Glutamatergic neuron (in vitro differentiated cells): Measurements from ENCODE around the gene TAF1A. TPM values are rescaled to one million over a fixed set of nuclear protein-coding genes. Genes with fewer than 3 reads are reported as not detected.

Experiments
- DNase-seq: peaks from one replicate; pipeline ENCODE4 v3.0.0; 2022
- H3K27ac Mint-ChIP-seq: one replicate; pipeline ENCODE4 v1.8.0; 2020; ENCODE audit warnings: mild to moderate bottlenecking, mixed read lengths, inconsistent platforms; ENCODE audit not compliant: unreplicated experiment
- H3K27me3 Mint-ChIP-seq: one replicate; pipeline ENCODE4 v1.8.0; 2020; ENCODE audit warnings: mild to moderate bottlenecking, moderate library complexity, mixed read lengths, inconsistent platforms; ENCODE audit not compliant: unreplicated experiment
- H3K36me3 Mint-ChIP-seq: one replicate; pipeline ENCODE4 v1.8.0; 2020; ENCODE audit warnings: mild to moderate bottlenecking, mixed read lengths, inconsistent platforms; ENCODE audit not compliant: unreplicated experiment
- H3K4me1 Mint-ChIP-seq: one replicate; pipeline ENCODE4 v1.8.0; 2020; ENCODE audit warnings: mild to moderate bottlenecking, low read depth, mixed read lengths, inconsistent platforms; ENCODE audit not compliant: unreplicated experiment
- H3K4me3 Mint-ChIP-seq: one replicate; pipeline ENCODE4 v1.8.0; 2020; ENCODE audit warnings: mild to moderate bottlenecking, mixed read lengths, inconsistent platforms; ENCODE audit not compliant: unreplicated experiment
- H3K9me3 Mint-ChIP-seq: one replicate; pipeline ENCODE4 v1.8.0; 2020; ENCODE audit warnings: mild to moderate bottlenecking, moderate library complexity, mixed read lengths, inconsistent platforms; ENCODE audit not compliant: unreplicated experiment
- total RNA-seq: library from RNA; stranded (reverse); fragmentation: NEBNext Ultra II Directional; extraction: Animal tissue kit (Norgen Biotek cat#: 25700); gene quantifications from one replicate; pipeline ENCODE4 v1.2.1, GENCODE V29; 2021; ENCODE audit not compliant: unreplicated experiment
- TF ChIP-seq, protein P1 (sequence below): fragments of 200-600 bp; sonication (generic); IDR thresholded peaks from one replicate; pipeline ENCODE4 v1.5.0; 2021; ENCODE audit not compliant: partially characterized antibody, unreplicated experiment

The TAF1A gene
- total RNA-seq, 1 donor from 2014 or later, result 10.4 TPM

DNA sequence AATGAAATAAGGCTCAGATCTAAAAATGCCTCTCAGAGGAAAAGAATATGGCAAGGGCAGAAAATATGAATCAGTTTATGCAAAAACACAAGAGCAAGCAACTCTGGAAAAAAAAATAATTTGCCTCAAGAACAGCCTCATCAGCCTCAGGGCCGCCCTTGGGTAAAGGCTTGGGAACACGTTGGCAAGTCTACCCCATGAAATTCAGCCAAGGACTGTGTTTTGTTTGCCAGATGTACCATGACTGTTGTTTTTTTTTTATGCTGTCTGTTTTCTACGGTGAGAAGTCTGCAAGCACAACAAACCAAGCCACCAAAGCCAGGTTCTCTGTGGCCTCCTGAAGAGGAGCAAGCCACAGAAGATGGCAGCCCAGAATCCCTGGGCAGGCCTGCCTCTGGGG, 59.8 kb downstream of the TAF1A start:
- Mint-ChIP-seq H3K27ac (no peak overlapping the region), H3K36me3 (no peaks in the 10 kb centered on the region), H3K27me3 (peaks cover 8% of the 10 kb centered on the region), H3K4me3 (no peak overlapping the region), H3K9me3 (peaks cover 2% of the 10 kb centered on the region), H3K4me1 (no peaks in the 10 kb centered on the region)
- DNase-seq, result no peak
- TF ChIP-seq, protein P1, sequence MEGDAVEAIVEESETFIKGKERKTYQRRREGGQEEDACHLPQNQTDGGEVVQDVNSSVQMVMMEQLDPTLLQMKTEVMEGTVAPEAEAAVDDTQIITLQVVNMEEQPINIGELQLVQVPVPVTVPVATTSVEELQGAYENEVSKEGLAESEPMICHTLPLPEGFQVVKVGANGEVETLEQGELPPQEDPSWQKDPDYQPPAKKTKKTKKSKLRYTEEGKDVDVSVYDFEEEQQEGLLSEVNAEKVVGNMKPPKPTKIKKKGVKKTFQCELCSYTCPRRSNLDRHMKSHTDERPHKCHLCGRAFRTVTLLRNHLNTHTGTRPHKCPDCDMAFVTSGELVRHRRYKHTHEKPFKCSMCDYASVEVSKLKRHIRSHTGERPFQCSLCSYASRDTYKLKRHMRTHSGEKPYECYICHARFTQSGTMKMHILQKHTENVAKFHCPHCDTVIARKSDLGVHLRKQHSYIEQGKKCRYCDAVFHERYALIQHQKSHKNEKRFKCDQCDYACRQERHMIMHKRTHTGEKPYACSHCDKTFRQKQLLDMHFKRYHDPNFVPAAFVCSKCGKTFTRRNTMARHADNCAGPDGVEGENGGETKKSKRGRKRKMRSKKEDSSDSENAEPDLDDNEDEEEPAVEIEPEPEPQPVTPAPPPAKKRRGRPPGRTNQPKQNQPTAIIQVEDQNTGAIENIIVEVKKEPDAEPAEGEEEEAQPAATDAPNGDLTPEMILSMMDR, result no peak

DNA sequence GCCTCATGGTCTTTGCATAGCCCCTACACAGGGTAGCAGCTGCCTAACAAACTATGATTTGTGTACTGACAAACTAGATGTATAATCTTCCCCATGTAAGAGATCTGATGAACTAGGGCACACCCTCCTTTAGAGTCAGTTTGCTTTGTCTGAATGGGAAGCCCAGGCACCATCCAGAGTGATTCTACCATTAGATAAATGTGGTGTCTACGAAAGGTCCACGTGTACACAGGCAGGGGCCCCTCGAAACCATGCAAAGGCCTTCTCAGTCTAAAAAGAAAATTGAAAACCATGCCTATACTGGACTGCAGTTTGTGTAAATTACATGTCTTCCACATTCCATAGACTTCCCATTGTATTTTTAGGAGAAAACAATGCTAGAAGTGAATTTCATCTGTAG, 60.6 kb downstream of the TAF1A start:
- Mint-ChIP-seq H3K4me3 (no peak overlapping the region), H3K36me3 (no peaks in the 10 kb centered on the region), H3K27me3 (peaks cover 8% of the 10 kb centered on the region), H3K9me3 (peaks cover 2% of the 10 kb centered on the region), H3K27ac (no peak overlapping the region), H3K4me1 (no peaks in the 10 kb centered on the region)
- no peak for DNase-seq
- TF ChIP-seq, protein P1, result no peak

DNA sequence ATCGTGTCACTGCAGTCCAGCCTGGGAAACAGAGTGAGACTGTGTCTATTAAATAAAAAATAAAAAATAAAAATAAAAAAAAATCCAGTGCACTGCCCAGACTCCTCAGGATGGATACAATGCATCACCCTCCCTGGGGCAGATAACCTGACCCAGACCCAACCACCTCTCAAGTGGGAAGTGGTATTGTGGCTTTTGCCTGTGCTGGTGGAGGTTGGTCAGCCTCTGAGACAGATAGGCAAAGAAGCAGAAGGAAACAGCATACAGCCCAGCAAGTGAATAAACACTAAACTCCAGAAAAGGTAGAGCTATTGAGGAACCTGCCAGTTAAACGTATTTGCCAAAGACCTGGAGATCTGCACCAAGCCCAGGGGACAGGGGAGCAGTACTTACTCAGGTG, 63.8 kb downstream of the TAF1A start:
- Mint-ChIP-seq H3K9me3 (peaks cover 2% of the 10 kb centered on the region), H3K4me3 (no peak overlapping the region), H3K36me3 (no peaks in the 10 kb centered on the region)

DNA sequence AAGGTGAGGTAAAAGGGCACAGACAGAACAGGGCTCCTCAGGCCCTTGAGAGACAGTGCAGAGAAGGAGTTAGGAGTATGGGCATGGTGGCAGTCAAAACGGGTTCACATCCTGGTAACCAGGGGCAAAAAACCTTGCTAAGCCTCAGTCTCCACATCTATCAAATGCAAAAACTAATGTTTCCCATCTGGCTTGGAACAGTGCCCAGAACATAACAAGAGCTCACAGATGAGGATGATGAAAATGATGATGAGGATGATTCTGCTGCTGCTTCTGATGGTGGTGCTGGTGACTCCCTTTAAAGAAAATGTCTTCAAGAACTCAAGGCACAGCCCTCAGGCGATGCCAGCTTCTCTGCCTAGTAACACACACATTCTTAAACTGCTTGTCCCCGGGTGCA, 65.9 kb downstream of the TAF1A start:
- Mint-ChIP-seq H3K4me3 (no peak overlapping the region), H3K4me1 (no peaks in the 10 kb centered on the region), H3K27ac (no peak overlapping the region), H3K9me3 (peaks cover 2% of the 10 kb centered on the region), H3K27me3 (peaks cover 4% of the 10 kb centered on the region), H3K36me3 (no peaks in the 10 kb centered on the region)
- TF ChIP-seq, protein P1, result no peak
- DNase-seq, result no peak

More for the DNA sequence above, 63.8 kb downstream of the TAF1A start:
- H3K27ac Mint-ChIP-seq, result no peak overlapping the region
- H3K4me1 Mint-ChIP-seq, result no peaks in the 10 kb centered on the region
- no peak for DNase-seq
- H3K27me3 Mint-ChIP-seq, result peaks cover 4% of the 10 kb centered on the region
- TF ChIP-seq, protein P1, result no peak

DNA sequence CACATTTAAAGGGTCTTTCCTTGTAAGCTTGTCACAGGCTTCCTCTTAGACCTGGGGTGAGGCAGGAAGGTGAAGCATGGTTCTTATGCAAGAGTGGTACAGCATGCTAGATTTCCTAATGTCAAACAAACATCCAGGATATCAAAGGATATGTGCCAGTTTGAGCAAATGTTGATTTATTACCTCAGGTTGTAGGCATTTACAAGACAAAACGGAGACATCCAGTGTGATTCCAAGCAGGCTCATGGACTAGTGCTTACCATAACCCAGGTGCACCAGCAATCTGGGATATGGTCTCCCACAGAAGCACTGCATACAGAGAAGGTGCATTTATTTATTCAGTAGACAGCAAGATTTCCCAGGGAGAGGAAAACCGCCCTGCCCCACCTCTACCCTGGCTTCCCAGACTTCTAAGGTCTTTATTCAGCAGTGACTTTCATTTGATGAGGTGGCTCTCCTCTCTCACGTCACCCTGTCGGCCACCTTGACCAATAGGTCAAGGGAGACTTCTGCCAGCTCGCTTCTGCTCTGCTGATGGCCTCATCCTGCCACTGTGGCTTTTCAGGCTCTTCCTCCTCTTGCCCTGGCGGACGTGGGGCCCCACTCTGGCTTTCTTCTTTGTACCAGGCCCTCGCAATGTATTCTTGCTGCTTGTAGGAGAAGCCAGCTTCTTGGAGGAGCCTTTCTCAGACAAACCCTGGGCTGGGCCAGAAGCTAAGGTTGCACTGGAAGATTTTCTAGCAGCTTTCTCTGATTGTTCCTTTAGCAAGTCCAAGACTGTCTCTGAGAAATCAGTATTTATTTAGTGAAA, 67.4 kb downstream of the TAF1A start:
- Mint-ChIP-seq H3K36me3 (no peaks in the 10 kb centered on the region), H3K4me3 (no peak overlapping the region), H3K27me3 (peaks cover 1% of the 10 kb centered on the region), H3K4me1 (no peaks in the 10 kb centered on the region), H3K9me3 (no peaks in the 10 kb centered on the region), H3K27ac (no peak overlapping the region)
- TF ChIP-seq, protein P1, result no peak
- DNase-seq, result no peak
